Progenitor cell of endocrine pancreas (in vitro differentiated cells): ENCODE results near the gene MMP15. TPM values are rescaled to one million over a fixed set of nuclear protein-coding genes. Genes with fewer than 3 reads are reported as not detected.

Experiments
- DNase-seq: peaks from one replicate; pipeline ENCODE4 v3.0.0; 2021; ENCODE audit warnings: low spot score; ENCODE audit not compliant: unreplicated experiment
- H3K27ac Mint-ChIP-seq: 2 replicates; pipeline ENCODE4 v1.8.0; 2021; ENCODE audit warnings: mild to moderate bottlenecking, moderate library complexity, mixed read lengths
- H3K27me3 Mint-ChIP-seq: 2 replicates; pipeline ENCODE4 v1.8.0; 2021; ENCODE audit warnings: mixed read lengths
- H3K36me3 Mint-ChIP-seq: 2 replicates; pipeline ENCODE4 v1.8.0; 2022; ENCODE audit warnings: mixed read lengths; ENCODE audit not compliant: insufficient read depth
- H3K4me1 Mint-ChIP-seq: 2 replicates; pipeline ENCODE4 v1.8.0; 2021; ENCODE audit warnings: low read depth, mixed read lengths
- H3K4me3 Mint-ChIP-seq: 2 replicates; pipeline ENCODE4 v1.8.0; 2021; ENCODE audit warnings: low read depth, mild to moderate bottlenecking, moderate library complexity, mixed read lengths
- H3K9me3 Mint-ChIP-seq: 2 replicates; pipeline ENCODE4 v1.8.0; 2021; ENCODE audit warnings: low read depth, mixed read lengths
- total RNA-seq: library from RNA; stranded (reverse); gene quantifications from 2 replicates; pipeline ENCODE4 v1.2.1, GENCODE V29; 2021
- TF ChIP-seq, protein P1 (sequence below): fragments of 200-600 bp; sonication (generic); IDR thresholded peaks from one replicate; pipeline ENCODE4 v1.5.0; 2021; ENCODE audit warnings: antibody characterized with exemption, mild to moderate bottlenecking; ENCODE audit not compliant: unreplicated experiment

Gene MMP15
- total RNA-seq, 1 donor from 2014 or later = 85.0 TPM

GRCh38 chr16:58009856-58010416 is 15.6 kb upstream of the MMP15 start:
- H3K27me3 Mint-ChIP-seq = no peaks in the 10 kb centered on the region
- peaks cover 6% of the 10 kb centered on the region for H3K9me3 Mint-ChIP-seq
- no peak for DNase-seq
- H3K36me3 Mint-ChIP-seq = peaks cover 26% of the 10 kb centered on the region
- TF ChIP-seq, protein P1, sequence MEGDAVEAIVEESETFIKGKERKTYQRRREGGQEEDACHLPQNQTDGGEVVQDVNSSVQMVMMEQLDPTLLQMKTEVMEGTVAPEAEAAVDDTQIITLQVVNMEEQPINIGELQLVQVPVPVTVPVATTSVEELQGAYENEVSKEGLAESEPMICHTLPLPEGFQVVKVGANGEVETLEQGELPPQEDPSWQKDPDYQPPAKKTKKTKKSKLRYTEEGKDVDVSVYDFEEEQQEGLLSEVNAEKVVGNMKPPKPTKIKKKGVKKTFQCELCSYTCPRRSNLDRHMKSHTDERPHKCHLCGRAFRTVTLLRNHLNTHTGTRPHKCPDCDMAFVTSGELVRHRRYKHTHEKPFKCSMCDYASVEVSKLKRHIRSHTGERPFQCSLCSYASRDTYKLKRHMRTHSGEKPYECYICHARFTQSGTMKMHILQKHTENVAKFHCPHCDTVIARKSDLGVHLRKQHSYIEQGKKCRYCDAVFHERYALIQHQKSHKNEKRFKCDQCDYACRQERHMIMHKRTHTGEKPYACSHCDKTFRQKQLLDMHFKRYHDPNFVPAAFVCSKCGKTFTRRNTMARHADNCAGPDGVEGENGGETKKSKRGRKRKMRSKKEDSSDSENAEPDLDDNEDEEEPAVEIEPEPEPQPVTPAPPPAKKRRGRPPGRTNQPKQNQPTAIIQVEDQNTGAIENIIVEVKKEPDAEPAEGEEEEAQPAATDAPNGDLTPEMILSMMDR = no peak
- no peak overlapping the region for H3K4me3 Mint-ChIP-seq
- peaks cover 4% of the 10 kb centered on the region for H3K4me1 Mint-ChIP-seq
- H3K27ac Mint-ChIP-seq = no peak overlapping the region

- DNase-seq = no peak
- Mint-ChIP-seq H3K4me1 (peaks cover 4% of the 10 kb centered on the region), H3K9me3 (peaks cover 6% of the 10 kb centered on the region), H3K27ac (no peak overlapping the region), H3K4me3 (no peak overlapping the region), H3K36me3 (peaks cover 24% of the 10 kb centered on the region), H3K27me3 (no peaks in the 10 kb centered on the region)
- TF ChIP-seq, protein P1 = no peak
Observed at GRCh38 chr16:58010886-58011285, 14.7 kb upstream of the MMP15 start.

DNA sequence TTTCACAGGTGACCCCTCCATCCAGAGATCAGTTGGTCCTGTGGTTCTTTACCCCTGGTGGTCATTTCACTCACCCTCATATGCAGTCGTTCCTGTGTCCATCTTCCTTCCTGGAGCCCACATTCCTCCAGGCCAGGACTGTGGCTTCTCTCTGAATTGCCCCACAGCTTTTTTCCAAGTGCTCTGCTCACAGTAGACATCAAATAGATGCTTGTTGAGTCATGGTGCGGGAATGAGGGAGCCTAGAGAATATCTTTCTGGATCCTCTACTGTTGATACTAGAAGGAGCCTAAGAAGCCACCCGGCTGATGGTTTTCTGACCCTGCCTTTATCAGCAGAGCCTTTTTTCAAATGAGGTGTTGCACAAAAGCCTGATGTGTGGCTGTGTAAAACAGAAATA is 13.9 kb upstream of the MMP15 start:
- no peak for DNase-seq
- no peaks in the 10 kb centered on the region for H3K27me3 Mint-ChIP-seq

GRCh38 chr16:58012481-58012880 is 13.1 kb upstream of the MMP15 start:
- Mint-ChIP-seq H3K27ac (no peak overlapping the region), H3K4me3 (no peak overlapping the region), H3K27me3 (no peaks in the 10 kb centered on the region), H3K9me3 (no peaks in the 10 kb centered on the region), H3K36me3 (peaks cover 14% of the 10 kb centered on the region), H3K4me1 (peaks cover 4% of the 10 kb centered on the region)
- DNase-seq = no peak
- TF ChIP-seq, protein P1 = no peak

More for the DNA sequence above, 13.9 kb upstream of the MMP15 start:
- Mint-ChIP-seq H3K27ac (no peak overlapping the region), H3K9me3 (peaks cover 6% of the 10 kb centered on the region), H3K36me3 (peaks cover 19% of the 10 kb centered on the region), H3K4me1 (peaks cover 4% of the 10 kb centered on the region), H3K4me3 (no peak overlapping the region)
- TF ChIP-seq, protein P1 = no peak

DNA sequence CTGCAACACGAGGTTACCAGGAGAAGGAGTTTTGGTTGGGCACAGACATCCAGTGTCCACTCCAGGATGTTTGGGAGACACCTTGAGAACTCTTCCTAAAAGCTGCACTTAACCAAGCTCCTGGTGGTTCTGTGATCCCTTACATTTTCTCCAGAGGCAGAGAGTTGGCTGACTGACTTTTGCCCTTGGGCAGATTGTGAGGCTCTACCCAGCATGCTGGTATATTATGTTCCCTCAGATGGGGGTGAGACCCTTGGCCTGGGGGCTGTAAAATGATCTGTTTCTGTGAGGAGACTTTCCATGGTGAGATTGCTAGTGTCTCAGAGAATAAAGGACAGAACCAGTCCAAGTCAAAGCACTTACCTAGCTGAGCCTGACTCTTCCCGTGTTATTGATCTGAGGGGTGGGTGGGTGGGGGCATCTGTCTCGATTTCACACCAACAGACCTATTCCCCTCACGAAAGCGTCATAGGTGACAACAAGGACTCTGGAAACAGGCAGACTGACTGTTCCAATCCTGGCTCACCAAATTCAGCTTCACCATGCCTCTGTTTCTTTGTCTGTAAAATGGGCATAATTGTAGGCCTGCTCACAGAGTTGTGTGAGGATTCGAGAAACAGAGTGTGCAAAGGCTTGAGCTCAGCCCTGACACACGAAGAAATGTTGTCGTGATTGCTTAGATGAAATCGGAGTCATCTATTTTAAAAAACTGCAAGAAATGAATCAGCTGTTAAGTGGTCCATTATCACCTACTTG is 12.2 kb upstream of the MMP15 start:
- no peaks in the 10 kb centered on the region for H3K27me3 Mint-ChIP-seq

More for the DNA sequence above, 12.2 kb upstream of the MMP15 start:
- TF ChIP-seq, protein P1 = no peak
- H3K36me3 Mint-ChIP-seq = peaks cover 10% of the 10 kb centered on the region
- no peak for DNase-seq
- peaks cover 4% of the 10 kb centered on the region for H3K4me1 Mint-ChIP-seq
- H3K27ac Mint-ChIP-seq = no peak overlapping the region
- H3K9me3 Mint-ChIP-seq = no peaks in the 10 kb centered on the region
- no peak overlapping the region for H3K4me3 Mint-ChIP-seq
